ENCODE data around the gene GOLPH3.
A peak's percentile ranks its signal among the peaks of the same experiment; 100 is the strongest.

DNA sequence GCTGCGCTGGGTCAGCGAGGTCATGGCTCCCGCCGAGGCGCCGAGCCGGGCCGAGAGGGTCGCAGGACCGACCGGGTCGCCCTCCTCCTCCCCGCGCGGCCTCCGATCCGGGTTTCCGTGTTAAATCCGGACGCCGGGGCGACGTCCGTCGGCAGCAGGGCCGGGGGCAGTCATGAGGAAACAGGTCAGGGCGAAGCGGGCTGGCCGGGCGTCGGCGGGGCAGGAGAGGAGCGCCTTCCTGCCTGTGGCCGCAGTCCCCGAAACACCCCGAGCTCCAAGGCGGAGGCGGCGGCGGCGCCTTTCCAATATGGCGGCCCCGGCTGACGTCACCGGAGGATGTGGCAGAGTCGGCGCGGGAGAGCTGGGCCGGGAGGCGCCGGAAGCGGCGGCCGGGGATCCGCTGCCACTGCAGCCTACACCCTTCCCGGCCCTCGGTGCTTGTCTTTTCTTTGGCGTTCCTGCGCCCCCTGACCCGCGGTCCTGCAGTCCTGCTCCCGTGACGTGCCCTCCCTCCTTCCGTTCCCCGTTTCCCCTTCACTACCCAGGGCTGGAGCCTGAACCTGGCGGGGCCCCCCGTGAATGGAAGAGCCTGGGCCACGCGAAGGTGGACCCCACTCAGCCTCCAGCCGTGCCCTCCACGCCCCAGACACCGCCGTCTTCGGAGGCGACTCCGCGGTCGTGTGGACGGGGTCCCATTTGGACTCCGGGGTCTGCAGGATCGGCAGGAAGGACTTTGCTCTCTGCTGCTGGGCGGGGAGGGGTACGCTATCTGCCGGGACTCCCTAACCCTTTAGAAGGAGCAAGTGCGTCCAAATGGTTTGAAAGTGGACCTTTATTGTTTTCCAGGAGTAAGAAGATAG lies at the start of gene GOLPH3:
- peak; percentile 66; the same call in 1 of the 2 replicates for TF ChIP-seq MAX (IDR thresholded peaks at IDR 0.05)
- TF ChIP-seq REST (IDR thresholded peaks at IDR 0.05; ENCODE audit: low read depth) = no peak

Data from Ishikawa (cell line).